NCI-H146 (cell line): ENCODE results near the gene SYT15B.
"Not testable (repeated sequence)": the region's sequence is repeated elsewhere in the genome, so short reads cannot be mapped to it uniquely, and the experiment has no call there.

Experiments used
- DNase-seq: peaks from one replicate; lab custom pipeline; 2025; lab: John Stamatoyannopoulos, UW

The SYT15B gene

DNA sequence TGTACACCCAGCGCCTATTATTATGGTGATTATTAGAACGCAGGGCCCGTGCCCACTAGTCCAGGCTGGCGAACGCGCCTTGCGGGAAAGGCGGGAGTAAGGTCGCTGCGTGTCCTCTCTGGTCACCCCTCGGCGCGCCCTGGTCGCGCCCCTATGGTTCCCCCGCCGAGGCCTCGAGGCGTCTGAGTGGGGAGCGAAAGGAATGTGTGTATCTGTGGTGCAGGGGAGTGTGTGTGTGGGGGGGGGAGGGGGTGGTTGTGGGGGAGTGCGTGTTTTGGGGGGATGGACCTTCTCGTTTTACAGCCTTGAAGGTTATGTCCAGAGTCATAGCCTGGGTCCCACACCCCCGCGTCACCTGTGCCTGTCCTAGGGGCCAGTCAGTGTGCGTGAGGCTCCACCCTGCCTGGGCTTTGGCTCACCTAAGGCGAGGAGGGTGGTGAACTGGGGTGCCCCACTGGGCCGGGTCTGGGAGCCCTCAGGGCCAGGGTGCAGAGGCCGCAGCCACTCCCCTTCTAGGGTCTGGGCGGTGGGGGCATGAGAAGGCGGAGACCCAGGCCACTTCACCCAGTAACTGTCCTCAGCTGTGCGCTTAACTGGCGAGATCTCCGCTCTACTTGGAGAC is at the start of gene SYT15B:
SYT15B (minus strand) TSS at position 39 of the 622 bp plus-strand sequence. CDS start 952 bp downstream, outside the sequence.
- DNase-seq: not testable (repeated sequence)

DNA sequence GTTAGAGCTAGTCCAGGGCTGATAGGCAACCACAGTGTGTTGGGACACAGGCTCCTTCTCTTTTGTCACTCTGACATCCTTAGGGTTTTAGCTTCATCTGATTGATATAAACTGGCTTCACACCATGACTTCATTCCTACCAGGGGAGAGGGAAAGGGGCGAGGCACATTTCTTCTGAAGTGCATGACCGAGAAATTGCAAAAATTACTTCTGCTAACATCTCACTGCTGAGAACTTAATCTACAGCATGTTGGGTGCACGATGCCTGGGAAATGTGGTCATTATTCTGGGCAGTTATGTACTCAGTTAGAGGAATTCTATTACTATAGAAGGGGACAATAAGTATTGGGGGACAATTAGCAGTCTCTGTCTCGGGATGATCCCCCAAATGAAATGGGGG is 16.2 kb upstream of the SYT15B start:
- DNase-seq: not testable (repeated sequence)

DNA sequence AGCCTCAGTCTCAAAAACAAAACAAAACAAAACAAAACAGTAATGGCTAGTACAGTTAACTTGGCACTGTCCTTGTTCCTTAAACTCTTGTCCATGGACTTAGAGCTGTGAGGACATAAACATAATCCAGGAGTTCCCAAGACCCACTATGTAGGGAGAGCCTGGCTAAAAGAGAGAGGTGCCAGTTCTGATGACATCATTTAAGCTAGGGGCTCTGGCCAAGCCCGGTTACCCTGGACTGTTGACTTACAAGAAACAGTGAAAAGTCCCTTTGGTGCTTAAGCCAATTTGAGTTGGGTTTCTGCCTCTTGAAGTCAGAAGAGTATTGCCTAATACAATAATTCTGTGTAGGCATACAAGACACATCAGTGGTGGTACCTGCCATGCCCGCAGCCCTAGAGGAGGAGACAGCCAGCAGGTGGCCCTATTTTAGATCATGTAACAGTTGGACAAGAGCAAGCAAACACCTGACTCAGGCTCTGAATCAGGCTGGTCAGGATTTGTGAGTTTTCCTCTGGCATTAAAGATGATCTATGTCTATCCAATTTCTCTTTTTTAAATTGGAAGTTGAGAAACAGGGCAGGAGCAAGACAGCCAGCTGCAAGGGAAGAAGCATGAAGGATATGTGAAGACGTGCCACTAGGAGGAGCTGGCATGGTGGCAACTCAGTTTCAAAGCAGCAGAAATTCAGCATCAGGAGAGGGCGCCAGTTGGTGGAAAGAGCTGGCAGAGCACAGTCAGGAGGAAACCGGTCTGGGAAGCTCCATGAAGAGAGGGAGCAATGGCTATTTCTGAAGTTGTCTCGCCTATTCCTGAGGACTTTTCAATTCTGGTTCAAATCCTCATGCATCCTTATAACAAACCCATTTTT is 12.2 kb upstream of the SYT15B start:
- DNase-seq: peak; percentile 13

DNA sequence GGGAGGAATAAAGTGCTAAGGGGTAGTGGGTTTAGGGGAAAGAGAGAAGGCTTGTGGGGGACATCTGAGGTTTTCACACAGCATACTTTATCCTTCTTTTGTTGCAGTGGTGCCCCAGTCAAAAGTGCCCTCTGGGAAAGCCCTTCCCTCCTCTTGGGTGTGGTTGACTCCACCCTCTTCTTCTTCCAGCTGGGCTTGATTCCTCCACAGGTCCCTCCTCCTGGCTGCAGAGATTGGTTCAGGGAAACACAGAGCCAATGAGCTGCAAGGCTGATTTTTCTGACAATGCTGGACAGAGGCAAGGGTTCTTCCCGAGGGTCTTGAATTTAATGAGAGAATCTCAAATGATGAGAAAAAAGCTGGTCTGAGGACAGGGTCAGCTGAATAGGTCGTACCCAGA is 7.4 kb upstream of the SYT15B start:
- not testable (repeated sequence) for DNase-seq

DNA sequence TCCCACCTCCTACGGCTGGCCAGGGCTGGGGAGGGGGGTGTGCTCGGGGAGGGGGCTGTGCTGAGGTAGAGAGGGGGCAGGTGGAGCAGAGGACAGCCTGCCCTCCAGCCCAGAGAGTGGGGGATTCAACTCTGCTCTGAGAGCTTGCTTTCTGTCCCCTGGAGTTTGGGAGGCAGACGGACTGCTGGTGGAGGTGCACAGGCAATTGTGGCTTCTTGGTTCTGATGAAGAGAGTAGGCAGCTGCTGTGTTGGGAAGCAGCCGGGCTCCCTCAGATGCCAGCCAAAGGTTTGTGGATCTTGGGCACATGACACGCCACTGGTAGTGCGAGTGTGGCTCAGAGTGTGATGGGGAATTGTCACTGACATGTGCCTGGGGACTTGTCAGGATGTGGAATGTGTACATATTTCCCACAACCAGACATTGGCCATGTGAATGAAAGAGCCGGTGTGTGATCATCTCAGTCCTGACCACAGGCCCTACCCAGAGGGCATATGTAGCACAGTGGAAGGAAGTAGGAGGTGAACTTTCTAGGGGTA is 5.3 kb upstream of the SYT15B start:
- not testable (repeated sequence) for DNase-seq

DNA sequence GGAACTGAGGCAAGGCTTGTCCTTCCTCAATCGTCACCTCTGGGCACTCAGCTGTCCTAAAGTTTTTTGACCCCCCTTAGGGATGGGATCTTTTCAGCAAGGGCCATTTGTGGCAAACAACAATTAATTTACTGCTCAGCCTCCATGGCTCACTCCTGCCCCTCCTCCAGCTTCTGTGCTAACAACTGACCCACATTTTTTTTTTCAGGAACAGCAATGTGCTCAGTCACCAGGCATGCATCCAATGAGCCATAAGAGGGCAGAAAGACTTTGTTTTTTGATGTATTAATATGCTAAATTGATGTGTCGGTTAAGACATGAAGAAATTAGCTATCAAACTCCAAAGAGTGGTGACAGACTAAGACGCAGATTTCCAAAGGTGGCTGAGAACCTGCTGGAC is 4.7 kb upstream of the SYT15B start:
- DNase-seq: not testable (repeated sequence)

DNA sequence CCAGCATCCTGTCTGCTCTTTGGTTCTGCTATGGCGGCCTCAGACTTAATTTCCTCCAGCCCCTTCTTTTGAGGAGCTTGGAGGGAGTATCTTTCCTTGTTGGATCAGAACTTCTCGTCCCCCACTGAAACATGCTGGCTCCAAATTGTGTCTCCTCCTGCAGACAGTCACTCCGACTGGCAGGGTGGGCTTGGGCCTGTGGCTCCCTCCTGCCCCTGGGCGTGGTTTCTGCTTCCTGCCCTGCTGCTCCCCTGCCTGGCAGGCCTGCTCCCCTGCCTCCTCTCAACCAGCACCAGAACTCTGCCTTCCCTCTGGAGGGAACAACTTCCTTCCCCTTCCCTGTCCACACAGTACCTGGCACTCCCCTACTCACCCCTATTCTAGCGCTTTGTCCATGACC is 3.8 kb upstream of the SYT15B start:
- DNase-seq: not testable (repeated sequence)

DNA sequence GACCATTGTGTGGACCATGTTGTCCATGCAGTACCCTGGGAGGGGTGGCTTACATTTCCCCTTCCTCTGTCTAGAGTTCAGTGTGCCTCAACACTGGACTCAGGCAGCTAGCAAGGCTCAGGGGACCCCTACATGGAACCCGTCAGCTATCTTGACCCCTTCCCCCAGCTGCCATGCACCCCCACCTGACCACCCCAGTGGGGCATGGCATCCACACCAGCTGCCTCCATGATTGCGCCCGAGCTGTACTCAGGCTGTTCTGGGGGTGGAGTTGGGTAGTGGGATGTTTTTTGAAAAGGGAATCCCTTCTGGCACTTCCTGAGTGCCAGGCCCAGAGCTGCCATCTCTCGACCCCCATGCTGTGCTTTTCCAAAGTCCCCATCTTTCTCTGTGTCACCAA is 1.8 kb upstream of the SYT15B start:
- DNase-seq: not testable (repeated sequence)

DNA sequence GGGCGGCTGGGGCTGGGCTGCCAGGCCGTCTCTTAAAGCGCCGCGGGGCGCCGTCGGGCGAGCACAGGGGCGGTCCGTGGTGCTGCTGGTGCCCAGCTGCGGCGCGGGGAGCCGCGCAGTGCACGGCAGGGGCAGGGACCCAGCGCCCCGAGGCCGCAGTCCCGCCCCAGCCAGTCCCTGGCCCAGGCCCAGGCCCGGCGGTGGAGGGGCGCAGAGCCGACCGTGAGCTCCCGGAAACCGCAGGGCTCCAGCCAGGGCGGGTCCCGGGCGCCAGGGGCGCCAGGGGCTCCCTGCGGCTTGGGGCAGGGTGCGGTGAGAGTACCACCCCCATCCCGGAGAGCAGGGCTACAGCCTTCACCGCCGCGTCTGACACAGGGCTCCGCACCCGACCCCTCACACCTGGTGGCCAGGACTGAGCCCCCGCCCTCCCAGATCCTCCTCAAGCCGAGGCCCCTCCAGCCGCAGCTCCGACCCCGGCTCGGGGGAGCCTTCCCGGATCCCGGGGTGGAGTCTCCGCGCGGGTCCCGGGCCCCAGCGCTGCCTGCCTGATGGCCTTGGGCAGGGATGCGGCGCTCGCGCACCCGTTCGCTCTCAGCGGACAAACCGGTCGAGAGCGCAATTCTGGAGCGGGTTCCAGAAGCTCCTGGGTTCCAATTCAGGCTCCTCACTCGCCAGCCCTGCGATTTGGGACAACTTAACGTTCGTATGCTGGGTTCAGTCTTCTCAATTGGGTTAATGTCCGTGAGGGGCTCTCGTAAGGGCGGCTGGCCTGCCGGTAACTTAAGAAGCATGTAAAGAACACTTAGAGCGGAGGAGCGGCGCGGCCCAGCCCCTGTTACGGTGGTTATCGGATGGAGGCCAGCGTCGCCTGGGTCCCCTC is 478 bp downstream of the SYT15B start:
- not testable (repeated sequence) for DNase-seq

DNA sequence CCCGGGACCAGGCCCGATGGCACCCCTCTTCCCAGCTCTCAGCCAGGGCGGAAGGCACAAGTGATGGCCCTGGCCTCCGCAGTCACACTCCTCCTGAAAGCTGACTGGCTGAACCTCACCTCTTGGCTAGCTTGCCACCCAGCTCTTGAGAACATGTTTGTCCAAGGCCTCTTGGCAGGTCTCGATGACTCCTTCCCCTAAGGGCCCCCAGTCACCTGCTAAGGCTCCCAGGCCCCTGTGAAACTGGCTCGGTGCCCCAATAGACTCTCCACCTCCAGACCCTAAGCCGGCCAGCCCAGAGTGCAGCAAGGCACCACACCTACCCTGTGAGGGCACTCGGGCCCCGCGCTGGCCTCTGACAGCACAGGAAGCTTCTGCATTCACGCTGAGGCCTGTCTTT is 4.5 kb downstream of the SYT15B start:
- not testable (repeated sequence) for DNase-seq

DNA sequence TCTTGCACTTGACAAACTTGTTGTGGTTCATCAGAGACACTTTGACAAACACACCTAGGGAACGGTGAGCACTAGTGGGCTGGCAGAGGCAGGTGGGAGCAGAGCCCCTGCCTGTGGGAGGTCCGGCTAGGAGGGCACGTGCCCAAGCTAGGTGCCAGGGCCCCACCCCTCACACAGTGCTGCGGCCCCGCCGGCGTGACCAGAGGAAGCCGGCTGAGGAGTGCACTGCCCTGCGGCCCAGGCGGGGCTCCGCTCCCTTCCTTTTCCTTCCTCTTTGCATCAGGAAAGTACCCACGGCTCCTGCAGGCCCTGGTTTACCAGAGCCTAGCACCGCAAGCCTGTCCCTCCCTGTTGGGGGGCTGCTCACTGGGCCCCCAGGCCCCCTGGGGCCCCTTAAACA is 7.2 kb downstream of the SYT15B start:
- DNase-seq: not testable (repeated sequence)

DNA sequence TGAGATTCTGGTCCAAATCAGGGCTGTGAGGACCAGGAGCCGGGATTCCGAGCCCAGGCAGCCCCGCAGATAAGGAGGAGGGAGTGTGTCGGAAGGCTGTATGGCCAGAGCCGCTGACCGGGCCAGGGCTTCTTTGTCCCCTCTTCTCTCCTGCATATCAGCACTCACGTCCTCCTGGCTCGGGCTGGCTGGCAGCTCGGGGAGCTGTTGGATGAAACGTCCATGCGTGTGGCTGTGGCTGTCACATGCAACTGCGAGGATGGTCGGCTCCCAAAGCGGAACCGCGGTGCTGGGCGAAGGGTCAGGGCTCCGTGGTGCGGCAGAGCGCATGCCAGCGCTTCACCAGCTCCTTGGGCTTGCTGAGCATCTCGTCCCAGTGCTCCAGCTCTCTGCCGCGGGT is 9.5 kb downstream of the SYT15B start:
- not testable (repeated sequence) for DNase-seq

DNA sequence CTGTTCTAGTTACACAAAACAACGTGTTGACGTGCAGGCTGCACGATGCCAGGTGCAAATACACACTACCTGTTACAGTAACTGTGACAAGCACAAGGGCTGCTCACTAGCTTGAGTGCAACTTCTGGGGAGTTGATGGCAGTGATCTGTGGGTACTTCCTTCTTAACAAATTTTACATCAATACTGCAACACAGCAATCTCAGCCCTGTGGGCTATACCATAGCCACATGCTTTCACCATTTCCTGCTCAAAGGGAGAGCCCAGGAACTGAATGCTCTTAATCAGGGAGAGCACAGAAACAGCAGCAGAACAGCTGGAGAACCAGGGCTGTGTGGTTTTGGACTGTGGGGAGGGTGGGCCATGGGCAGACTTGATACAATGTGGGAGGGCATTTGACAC is 10.2 kb downstream of the SYT15B start:
- DNase-seq: not testable (repeated sequence)

DNA sequence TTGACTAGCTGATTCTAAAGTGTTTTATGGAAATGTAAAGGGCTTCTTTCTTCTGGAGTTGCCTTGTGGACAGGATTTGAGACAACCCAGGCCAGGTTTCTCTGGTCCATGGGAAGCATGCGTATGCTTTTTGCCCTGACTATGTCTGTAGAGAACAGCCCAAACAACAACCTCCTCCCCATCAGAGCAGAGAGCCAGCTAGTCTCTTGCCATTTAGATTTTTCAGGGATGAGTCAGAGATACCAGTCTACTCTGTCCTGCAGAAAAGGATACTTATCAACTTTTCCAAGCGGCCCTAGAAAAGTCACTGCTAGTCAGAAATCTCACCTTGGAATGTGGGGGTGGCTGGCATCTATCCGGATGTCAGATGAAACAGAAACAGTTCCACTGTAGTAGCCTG is 11.6 kb downstream of the SYT15B start:
- not testable (repeated sequence) for DNase-seq

DNA sequence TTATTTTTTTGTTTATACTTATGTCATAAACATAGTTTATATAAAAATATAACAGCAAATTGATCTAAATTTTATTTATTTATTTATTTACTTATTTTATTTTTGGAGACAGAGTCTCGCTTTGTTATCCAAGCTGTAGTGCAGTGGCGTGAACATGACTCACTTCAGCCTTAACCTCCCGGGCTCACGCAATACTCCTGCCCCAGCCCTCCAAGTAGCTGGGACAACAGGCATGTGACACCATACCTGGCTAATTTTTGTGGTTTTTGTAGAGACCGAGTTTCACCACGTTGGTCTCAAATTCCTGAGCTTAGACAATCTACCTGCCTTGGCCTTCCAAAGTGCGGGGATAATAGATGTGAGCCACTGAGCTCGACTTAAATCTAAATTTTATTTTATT is 13.0 kb downstream of the SYT15B start:
- not testable (repeated sequence) for DNase-seq

DNA sequence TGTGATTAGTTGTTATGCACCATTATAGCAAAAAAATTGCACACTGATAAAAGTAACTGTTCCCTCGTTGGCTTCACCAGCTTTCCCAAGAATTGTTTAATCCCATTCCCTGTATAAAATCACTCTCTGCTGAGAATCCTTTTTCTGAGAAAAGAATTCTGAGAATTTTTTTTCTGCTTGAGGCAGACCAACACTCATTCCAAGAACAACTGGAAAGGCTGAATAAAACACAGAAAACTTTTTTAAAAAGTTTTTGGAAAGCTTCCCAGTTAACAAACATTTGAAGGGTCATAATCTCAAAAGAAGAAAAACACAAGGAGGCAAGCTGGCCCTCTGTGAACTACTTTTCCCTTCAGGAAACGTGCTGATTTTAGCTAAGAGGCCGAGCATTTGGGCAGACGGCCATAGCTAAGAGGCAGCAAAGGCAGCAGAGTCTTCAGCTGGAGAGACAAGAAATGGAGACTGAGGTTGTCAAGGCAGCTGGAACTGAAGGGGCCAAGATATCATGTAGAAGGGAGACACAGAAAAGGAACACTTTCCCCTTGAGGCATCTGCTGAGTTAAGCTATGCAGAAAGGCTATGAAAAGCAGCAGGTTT is 16.5 kb downstream of the SYT15B start:
- DNase-seq: not testable (repeated sequence)

DNA sequence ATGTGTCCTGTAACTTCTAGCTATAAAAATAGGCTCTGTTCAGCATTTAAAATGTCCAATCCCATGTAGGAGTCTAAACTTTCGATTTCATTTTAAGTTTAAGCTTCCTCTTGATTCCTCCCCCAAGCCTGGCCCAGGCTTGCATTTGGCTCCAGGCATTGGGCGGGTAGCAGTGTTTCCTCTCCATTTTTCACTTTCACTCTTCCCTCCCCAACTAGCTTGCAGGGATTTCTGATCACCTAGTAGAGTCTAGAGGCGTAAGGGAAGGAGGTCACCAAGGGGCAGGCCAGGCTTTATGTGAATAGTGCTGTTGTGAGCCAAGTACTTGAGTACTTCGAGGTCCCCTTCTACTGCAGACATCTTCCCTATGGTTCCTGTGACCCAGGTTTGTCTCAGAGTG is 18.5 kb downstream of the SYT15B start:
- not testable (repeated sequence) for DNase-seq

DNA sequence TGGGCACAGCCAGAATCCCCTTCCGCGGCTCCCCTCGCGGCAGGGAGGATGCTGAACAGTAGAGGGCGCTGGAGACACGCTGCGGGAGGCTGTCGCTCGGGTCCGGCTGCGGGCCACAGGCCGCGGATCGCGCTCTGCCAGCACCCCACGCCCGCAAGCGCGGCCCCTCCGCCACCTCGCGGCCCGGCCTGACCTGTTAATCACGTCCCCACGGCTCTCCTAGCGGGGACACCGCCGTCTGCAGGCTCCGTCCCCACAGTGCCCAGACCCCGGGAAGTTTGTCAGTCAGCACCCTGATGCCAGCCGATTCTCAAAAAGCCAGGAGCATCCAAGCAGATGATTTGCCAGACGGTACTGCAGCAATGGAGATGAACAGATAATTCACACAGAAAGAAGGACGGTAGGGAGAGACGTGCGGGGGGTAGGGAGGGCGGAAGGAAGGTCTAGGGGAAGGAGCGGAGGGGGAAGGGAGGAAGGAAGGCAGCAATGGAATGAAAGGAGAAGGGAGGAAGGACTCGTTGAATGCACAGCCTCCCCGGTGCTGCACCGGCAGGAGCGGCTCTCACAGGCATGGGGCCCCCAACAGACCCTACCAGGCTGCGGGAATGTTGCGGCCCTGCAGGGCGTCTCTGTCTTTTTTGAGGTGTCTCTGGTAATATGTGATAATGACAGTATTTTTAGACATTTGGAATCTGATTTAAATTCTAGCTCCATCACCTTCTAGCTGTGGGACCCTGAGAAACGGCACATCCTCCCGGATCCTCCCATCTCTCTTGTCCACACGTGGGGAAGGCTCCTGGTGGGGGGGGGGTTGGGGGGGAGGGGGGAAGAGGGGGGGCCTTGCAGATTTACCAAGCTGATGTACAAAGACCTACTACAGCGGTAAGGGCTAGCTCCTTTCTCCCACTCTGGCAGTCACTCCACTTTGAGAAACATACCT is 19.5 kb downstream of the SYT15B start:
- DNase-seq: not testable (repeated sequence)

DNA sequence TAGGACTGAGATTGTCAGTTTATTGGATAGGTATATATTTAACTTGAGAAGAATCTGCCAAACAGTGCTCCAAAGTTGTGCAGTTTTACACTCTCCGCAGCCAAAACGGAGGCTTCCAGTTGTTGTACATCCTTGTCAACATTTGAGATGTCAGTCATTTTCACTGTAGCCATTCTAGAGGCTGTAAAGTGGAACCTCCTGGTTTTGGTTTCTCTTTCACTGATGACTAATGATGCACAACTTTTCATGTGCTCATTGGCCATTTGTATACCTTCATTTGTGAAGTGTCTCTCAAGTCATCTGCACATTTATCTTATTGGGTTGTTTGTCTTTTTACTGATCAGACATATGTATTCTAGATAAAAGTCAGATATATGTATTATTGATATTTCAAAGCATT is 22.5 kb downstream of the SYT15B start:
- DNase-seq: not testable (repeated sequence)

DNA sequence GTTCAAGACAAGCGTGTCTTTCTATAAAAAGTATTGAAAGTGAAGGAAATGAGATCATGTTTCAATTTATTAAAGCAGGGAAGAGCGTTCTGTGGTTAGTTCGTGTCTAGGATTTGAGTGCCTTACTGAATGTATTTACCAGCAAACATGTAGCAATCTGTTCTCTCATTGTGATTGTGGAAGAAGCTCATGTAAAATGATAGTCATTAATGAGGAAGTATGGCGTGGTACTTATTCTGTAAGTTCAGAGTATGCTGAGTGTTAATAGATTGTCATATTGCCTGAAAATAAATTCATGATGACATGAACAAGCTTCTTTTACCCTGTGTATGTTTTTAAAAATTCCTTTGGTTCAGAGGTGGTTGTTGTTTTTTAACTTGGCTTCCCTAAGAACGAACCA is 32.5 kb downstream of the SYT15B start:
- DNase-seq: not testable (repeated sequence)
